Esophagus squamous epithelium (tissue), 5 donors: ENCODE measurements around the gene CSF3R. TPM values are rescaled to one million over a fixed set of nuclear protein-coding genes. Genes with fewer than 3 reads are reported as not detected.

Experiments
- DNase-seq: peaks from one replicate; lab custom pipeline; 2025; lab: John Stamatoyannopoulos, UW
- H3K27ac ChIP-seq, 4 donors: fragments of 200-600 bp; sonication (generic); one replicate each; pipeline ENCODE4 v1.5.1; 2016 to 2019; ENCODE audit warnings: mild to moderate bottlenecking in 1 of 4
- H3K27me3 ChIP-seq, 4 donors: fragments of 200-600 bp; sonication (generic); 1 replicate in 3 of 4; 2 replicates in 1 of 4; pipeline versions ENCODE4 v1.5.1 to v1.6.0; 2017 to 2021; ENCODE audit warnings: antibody characterized with exemption in 1 of 4
- H3K36me3 ChIP-seq, 3 donors: fragments of 200-600 bp; sonication (generic); one replicate each; pipeline ENCODE4 v1.5.1; 2016 to 2019
- H3K4me1 ChIP-seq, 3 donors: fragments of 200-600 bp; sonication (generic); one replicate each; pipeline ENCODE4 v1.5.1; 2017 to 2019
- H3K4me3 ChIP-seq, 4 donors: fragments of 200-600 bp; sonication (generic); 1 replicate in 3 of 4; 2 replicates in 1 of 4; pipeline ENCODE4 v1.5.1; 2016 to 2019; ENCODE audit warnings: mild to moderate bottlenecking in 2 of 4, moderate library complexity in 1 of 4
- H3K9me3 ChIP-seq, 3 donors: fragments of 200-600 bp; sonication (generic); one replicate each; pipeline ENCODE4 v1.5.1; 2016 to 2019
- CTCF ChIP-seq, 6 experiments: fragments of 450-650 bp in 4 of 6; fragments of 200-600 bp in 2 of 6; sonication (generic) in 2 of 6; IDR thresholded peaks; one replicate each; pipeline ENCODE4 v1.5.1; 2016 to 2019; ENCODE audit warnings: antibody characterized with exemption in 6 of 6, mild to moderate bottlenecking in 4 of 6, moderate library complexity in 4 of 6
- POLR2A ChIP-seq, 4 donors: fragments of 450-650 bp; IDR thresholded peaks; one replicate each; pipeline ENCODE4 v1.6.1; 2017; ENCODE audit warnings: antibody characterized with exemption in 4 of 4, mild to moderate bottlenecking in 4 of 4, moderate library complexity in 3 of 4
- WGBS, 2 donors: methylation state at CpG; one replicate each; pipeline ENCODE4 v1.1.5; 2018; 5-methylcytosine and 5-hydroxymethylcytosine counted together
- intact Hi-C: fragments of 100-400 bp; cut with DNase I; formaldehyde crosslinking; loops from one replicate; pipeline ENCODE4 v1.15.0; 2022
- small RNA-seq, 4 donors: library from RNA; depleted of rRNA; stranded (forward); fragments of <200 nt; gene quantifications; one replicate each; pipeline ENCODE3, GENCODE V24; 2016
- total RNA-seq, 4 donors: library from RNA; depleted of rRNA; stranded (reverse); fragments of >200 nt; gene quantifications; one replicate each; pipeline ENCODE4 v1.1.0, GENCODE V29; 2016
- donor health status: DM: yes; HTN: yes; CAD: no.

Gene CSF3R
- total RNA-seq, 4 donors from 2014 or later = 0.42 to 10.0 (median 4.7) TPM

- DNase-seq = no peak
- Histone ChIP-seq H3K4me1 (peaks cover 0 to 13% (median 0%) of the 10 kb centered on the region in 3 donors), H3K9me3 (no peaks in the 10 kb centered on the region), H3K27me3 (no peaks in the 10 kb centered on the region), H3K27ac (no peak overlapping the region), H3K4me3 (no peak overlapping the region), H3K36me3 (peaks cover 0 to 30% (median 0%) of the 10 kb centered on the region in 3 donors)
- TF ChIP-seq POLR2A (IDR thresholded peaks at IDR 0.05) = no peak
- no peak for TF ChIP-seq CTCF (IDR thresholded peaks at IDR 0.05)
- 79 to 81% methylated on average over 3 of the region's 3 CpGs for WGBS, 2 donors
- intact Hi-C loops = no loop called here
These were observed 63.6 kb downstream of the CSF3R start for GRCh38 chr1:36419140-36419539.

GRCh38 chr1:36417931-36418330 is 64.8 kb downstream of the CSF3R start:
- intact Hi-C loops = no loop called here
- 88 to 90% methylated on average over 9 of the region's 9 CpGs for WGBS, 2 donors
- TF ChIP-seq POLR2A (IDR thresholded peaks at IDR 0.05) (no peak), CTCF (IDR thresholded peaks at IDR 0.05) (no peak)

More at GRCh38 chr1:36417931-36418330, 64.8 kb downstream of the CSF3R start:
- Histone ChIP-seq H3K36me3 (peaks cover 0 to 23% (median 0%) of the 10 kb centered on the region in 3 donors), H3K27ac (no peak overlapping the region), H3K4me1 (peaks cover 0 to 13% (median 0%) of the 10 kb centered on the region in 3 donors), H3K9me3 (no peaks in the 10 kb centered on the region), H3K4me3 (no peak overlapping the region), H3K27me3 (no peaks in the 10 kb centered on the region)
- no peak for DNase-seq

Small RNAs within 50 kb of the gene (small RNA-seq; reads per million reads assigned to genes)
- 0.41 to 2.3 (median 1.5) reads per million in 4 donors for gene SNORA63C

Other genes with a start within 250 kb of the CSF3R start
- 1 to 10 TPM; 2.8 to 9.7 (median 3.7) TPM for gene SH3D21, start 176.5 kb downstream of the CSF3R start, total RNA-seq
- 10 to 100 TPM in 3 of 4 donors, 1 to 10 TPM in 1; 7.5 to 22.1 (median 12.8) TPM for gene EVA1B, start 159.3 kb downstream of the CSF3R start, total RNA-seq
- gene STK40, start 97.0 kb downstream of the CSF3R start, total RNA-seq = 10 to 100 TPM; 34.5 to 59.7 (median 42.3) TPM
- gene LSM10, start 85.0 kb downstream of the CSF3R start, total RNA-seq = 10 to 100 TPM in 3 of 4 donors, 1 to 10 TPM in 1; 8.5 to 29.4 (median 16.9) TPM
- 1 to 10 TPM; 2.4 to 6.8 (median 4.5) TPM for gene OSCP1, start 32.5 kb downstream of the CSF3R start, total RNA-seq
- 10 to 100 TPM; 49.1 to 96.4 (median 74.0) TPM for gene MRPS15, start 18.5 kb downstream of the CSF3R start, total RNA-seq